Measurements from ENCODE around the gene SLC44A1.
A peak's percentile ranks its signal among the peaks of the same experiment; 100 is the strongest.

The SLC44A1 gene

DNA sequence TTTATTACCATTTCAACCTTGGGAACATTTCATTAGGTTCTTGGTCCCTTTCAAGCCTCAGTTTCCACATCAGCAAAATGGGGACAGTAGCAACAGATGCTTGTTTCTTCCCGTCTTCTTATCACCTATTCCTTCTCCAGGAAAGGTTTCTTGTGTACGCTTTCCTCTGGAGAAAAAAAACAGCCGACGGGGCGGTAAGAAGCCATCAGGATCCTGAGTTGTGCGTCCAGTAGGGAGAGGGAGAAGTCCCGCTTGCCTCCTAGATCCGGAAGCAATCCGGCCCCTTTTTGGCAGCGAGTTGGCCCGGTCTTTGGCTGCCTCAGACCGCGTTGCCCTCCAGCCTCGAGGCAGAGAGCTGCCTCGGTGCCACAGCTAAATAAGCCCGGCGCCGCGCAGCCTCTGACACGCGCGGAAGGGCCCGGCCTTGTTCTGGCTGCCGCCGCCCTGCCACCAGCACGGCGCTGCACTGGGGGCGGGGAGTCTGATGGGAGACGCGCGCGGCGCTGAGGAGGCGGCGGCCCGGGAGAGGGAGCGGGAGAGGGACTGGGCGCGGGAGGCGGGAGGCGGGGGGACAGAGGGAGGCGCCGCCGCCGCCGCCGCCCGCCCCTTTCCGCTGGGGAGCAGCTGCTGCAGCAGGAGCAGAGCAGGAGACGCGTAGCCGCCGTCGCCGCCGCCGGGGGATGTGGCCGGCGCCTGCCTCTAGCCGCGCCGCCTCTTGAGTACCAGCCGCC, at the start of gene SLC44A1:
SLC44A1 (plus strand) TSS at position 649 of the 731 bp plus-strand sequence. CDS start 218 bp downstream, outside the sequence.
- peak; percentile 95 for DNase-seq

DNA sequence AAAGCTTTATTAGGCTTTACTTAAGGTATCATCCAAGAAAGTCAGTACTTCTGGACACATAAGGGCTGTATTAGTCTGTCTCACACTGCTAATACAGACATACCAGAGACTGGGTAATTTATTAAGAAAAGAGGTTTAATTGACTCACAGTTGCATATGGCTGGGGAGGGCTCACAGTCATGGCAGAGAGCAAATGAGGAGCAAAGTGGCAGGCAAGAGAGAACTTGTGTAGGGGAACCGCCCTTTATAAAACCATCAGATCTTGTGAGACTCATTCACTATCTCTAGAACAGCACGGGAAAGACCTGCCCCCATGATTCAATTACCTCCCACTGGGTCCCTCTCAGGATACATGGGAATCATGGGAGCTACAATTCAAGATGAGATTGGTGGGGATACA, 49.2 kb upstream of the SLC44A1 start:
- DNase-seq: no peak

GRCh38 chr9:105198023-105198422, 46.4 kb upstream of the SLC44A1 start:
- DNase-seq: no peak

GRCh38 chr9:105198865-105199264, 45.6 kb upstream of the SLC44A1 start:
- no peak for DNase-seq

GRCh38 chr9:105204416-105204815, 40.0 kb upstream of the SLC44A1 start:
- DNase-seq: no peak

DNA sequence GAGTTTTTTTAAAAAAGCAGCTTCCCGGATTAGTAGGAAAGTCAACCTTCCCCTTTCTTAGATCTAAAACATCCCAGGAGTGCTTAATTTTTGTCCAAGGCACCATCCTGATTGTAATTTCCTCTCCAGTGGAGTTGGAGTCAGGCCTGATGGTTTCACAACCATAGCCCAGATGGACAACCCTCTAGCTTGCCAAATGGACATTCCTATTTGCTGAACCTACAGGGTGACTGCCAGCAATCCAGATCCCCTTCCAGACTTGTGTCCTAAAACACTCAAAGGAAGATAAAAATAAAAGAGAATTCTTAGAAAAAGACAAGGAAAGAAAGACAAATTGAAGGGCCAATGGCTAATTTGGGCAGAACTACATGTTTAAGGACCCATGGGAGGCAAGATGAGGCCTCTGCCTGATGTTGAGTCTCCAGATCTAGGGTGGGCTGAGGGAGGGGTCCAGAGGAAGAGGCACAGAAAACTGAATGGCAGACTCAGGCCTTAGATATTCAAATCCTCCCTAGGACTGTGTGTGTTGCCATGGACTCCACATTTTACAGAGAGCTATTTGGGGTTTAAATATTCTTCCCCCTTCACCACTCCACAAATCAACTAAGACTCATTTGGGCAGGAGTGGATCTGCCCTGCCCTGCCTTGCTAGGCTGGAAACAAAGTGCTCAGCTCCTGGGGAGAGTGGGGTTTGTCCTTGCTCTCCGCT, 38.5 kb upstream of the SLC44A1 start:
- no peak for DNase-seq

- no peak for DNase-seq
Observed at GRCh38 chr9:105206496-105206820, 38.0 kb upstream of the SLC44A1 start.

GRCh38 chr9:105206821-105207699, 37.4 kb upstream of the SLC44A1 start:
- no peak for DNase-seq

DNA sequence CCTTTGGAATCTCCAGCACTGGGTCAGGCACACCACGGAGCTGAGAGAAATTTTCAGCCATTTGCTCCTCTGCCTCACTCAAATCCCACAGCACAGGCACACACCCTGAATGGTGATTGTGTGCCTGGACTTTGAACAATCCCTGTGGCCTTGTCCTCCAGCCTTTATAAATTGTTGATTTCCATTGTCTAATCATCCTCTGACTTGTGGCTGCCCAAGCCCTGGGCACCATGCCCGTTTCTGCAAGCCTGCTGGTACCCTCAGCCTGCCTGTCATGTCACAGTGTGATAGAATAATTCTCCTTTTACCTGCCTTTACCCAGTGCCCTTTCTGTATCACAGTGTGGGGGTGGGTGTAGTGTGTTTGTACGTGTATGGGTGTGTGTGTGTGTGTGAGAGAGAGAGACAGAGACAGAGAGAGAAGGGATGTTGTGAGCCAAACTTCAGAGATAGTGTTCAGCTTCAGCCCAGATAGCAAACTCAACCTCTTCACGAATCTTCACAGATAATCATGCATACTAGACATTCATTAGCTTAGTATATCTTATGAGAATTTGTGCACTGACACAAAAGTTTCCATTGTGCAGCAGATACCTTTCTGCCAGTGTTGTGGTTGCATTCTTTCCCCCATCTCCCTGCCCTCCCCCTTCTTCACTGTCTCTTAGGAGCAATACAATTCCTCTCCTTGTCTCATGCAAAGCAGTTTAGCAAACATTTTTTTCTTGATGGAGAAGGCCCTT, 27.8 kb upstream of the SLC44A1 start:
- DNase-seq: no peak

- no peak for DNase-seq
Observed at GRCh38 chr9:105218673-105219072, 25.8 kb upstream of the SLC44A1 start.

DNA sequence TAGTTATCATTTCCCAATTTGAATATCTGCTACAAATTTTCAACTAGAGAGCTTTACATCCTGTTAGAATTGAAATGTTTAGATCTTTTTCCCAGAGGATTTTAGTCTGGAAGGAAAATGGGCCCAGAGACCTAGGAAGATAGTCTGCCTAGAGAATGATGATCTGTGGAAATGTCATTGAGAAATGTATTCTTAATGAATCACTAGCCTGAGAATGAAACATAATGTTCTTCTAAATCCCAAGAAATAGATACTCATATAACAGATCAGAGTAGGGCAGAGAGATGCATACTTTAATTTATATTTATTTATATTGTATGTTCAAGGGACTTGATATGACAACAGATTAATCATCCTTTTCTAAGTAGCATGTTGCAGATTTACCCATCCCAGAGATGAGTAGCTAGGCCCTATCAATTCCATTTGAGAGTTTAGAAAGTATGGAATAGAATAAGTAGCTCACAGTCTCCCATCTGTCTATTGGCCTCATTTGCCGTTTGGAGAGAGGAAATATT, 25.1 kb upstream of the SLC44A1 start:
- DNase-seq: no peak

- DNase-seq: no peak
Observed at GRCh38 chr9:105220451-105220850, 24.0 kb upstream of the SLC44A1 start.

DNA sequence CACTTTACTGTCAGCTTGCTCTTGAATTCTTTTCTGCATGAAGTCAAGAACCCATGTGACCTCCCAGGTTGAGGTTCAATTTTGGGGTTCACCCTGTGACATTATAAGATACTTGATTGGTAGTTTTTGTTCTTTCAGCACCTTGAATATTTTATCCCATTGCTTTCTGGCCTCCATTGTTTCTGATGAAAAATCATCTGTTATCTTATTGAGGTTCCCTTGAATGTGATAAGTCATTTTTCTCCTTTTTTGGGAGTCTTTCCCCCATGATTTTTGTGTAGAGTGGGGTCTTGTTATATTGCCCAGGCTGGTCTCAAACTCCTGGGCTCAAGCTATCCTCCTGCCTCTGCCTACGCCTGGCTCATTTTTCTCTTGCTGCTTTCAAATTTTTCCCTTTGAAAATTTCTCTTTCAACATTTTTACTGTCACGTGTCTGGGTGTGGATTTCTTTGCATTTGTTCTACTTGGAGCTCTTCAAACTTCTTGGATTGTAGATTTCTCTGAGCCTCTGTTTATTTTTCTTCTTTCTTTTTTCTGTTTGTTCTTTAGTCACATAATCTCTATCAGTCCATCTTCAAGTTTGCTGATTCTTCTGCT, 20.8 kb upstream of the SLC44A1 start:
- DNase-seq: no peak

DNA sequence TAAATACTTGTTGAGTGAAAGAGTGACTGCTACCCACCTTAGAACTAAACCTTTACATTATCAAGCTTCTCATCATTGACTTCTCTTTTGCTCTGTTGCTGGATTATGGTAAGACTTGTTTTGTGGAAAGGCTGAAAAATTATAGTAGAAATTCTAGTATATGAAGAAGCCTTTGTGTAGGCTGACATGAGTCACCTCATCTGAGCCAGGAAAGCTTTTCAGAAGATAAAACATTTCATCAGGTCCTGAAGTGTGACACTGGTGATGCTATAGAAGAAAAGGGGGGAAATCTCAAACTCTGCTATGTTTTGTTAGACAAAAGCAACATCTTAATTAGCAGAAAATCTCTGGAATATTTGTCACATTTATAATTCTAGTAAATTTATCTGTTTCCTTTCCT, 18.4 kb upstream of the SLC44A1 start:
- no peak for DNase-seq

GRCh38 chr9:105232207-105232606, 12.2 kb upstream of the SLC44A1 start:
- DNase-seq: no peak

DNA sequence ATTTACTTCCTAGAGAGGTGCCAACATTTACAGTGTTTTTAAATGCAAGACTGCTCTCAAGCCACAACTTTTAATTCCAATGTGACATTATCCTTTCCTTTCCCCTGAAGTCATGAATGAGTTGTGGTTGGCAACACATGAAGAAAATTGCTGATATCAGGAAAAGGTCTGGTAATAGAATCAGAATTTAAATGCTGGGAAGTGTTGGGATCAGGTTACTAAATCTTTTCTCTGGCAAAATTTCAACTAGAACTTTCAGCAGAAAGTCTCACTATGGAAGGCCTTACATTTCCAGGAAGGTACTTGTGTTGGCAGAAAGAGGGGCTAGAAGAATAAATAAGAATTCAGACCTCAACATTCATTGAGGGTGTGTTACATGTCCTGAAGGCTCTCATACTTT, 10.6 kb upstream of the SLC44A1 start:
- no peak for DNase-seq

- DNase-seq: no peak
Observed at GRCh38 chr9:105236261-105236660, 8.2 kb upstream of the SLC44A1 start.

DNA sequence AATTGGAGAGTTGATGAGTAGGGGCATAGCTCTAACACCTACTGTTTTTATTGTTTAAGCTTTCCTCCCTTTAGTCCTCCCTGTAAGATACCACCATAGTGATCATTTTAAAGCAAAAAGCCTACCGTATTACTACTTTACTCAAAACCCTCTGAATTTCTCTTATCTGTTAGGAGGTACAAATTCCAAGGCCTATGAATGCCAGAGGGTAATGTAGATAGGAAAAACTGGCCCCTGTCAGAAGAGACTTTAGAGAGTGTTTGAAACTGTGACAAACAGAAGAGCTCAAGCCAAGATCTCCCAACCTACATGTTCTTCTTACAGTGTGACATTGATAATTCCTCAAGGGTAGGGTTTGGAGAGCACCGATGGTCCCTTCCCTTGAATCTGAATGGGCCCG, 7.2 kb upstream of the SLC44A1 start:
- DNase-seq: no peak

DNA sequence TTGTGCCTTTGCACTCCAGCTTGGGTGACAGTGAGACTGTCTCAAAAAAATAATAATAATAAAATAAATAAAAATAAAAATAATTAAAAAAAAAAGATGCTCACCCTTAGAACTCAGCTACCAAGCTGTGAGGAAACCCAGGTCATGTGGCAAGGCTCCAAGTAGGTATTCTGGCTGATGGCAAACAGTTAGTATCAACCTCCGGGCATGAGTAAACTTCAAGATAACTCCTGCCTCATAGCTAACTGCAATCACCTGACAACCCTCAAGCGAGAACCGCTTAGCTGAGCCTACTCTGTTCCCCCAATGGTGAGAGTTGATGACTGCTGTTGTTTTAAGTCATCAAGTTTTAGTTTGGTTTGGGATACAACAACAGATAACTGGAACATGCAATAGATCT, 6.1 kb upstream of the SLC44A1 start:
- DNase-seq: no peak

DNA sequence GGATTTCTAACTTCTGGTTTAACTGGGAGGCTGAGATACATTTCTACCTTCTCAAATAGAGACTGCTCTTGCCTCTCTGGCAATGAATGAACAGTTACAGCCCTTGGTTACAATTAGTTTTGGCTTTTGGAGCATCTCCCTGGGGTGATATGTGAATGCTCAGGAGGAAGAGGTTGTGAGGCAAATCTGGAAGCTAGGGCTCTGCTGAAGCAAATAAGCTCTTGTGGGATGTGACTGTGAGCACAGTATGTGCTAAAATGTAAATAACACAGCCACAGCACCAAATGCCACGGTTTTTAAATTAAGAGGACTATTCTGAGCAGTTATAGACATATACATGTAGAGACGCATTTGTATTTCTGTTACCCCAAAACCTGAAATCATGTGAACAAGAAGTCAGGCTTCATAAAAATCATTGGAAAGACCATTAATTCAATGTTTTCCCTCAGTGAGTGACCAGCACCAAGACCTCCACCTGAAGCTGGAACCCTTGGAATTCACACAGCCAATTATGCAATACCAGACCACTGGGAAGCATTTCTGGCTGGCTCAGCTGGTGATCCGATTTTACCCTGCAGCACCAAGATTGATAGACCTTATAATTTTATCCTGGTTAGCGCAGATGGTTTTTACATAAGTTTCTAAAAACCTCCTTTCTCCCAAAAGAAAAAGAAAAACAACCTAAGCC, 3.0 kb upstream of the SLC44A1 start:
- DNase-seq: no peak

DNA sequence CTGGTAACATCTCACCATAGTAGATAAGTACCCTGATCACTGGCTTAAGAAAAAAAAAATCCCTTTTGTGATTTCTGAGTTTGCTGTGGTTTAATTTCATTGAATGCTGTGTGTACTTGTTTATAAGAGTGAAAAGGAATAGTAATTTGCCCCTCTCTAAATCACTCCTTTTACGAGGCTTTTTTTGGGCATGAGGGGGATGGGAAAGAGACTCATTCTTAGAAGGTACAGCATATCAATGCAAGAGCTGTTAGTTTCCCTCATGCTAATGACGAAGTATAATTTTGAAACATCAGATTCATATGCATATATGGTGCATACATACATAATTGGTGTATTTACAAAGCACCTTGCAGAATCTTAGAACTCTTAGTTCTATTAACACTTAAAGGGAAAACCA, 2.4 kb upstream of the SLC44A1 start:
- no peak for DNase-seq

DNA sequence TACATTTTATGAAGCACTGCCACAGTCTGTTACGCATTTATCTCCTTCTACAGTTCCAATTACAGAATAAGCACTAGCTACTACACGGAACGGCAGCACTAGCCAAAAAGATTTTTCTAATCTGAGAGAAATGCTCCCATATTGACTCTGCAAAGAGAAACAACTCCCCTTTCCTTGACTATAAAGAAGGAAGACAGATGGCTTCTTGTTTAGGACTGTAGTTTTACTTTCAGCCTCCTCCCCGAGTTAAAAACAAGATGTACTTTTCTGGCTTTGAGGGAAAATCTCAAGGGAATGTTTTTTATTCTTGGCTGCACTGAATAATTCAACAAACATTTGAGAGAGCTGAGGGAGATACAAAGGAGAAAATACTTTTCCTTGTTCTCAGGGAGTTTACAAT, 1.9 kb upstream of the SLC44A1 start:
- DNase-seq: peak; percentile 43

Data from NCI-H2171 treated with DMSO at 0.1 percent for 48 hours (cell line).